SKM-1 treated with dmso at 0.1 percent for 144 hours (cell line): Measurements from ENCODE around the gene ZNF697.
A peak's percentile ranks its signal among the peaks of the same experiment; 100 is the strongest.
"Not testable (repeated sequence)": the region's sequence is repeated elsewhere in the genome, so short reads cannot be mapped to it uniquely, and the experiment has no call there.

ENCODE experiments used
- DNase-seq: peaks from one replicate; lab custom pipeline; 2025; ENCODE audit not compliant: unreplicated experiment; lab: John Stamatoyannopoulos, UW

Gene ZNF697

GRCh38 chr1:119603241-119603640 lies 44.8 kb downstream of the ZNF697 start:
- not testable (repeated sequence) for DNase-seq

- not testable (repeated sequence) for DNase-seq
Measured at GRCh38 chr1:119602789-119603188, 45.3 kb downstream of the ZNF697 start.

- no peak for DNase-seq
Measured at GRCh38 chr1:119602169-119602568, 45.9 kb downstream of the ZNF697 start.

- DNase-seq: no peak
Measured at GRCh38 chr1:119600976-119601375, 47.1 kb downstream of the ZNF697 start.

- DNase-seq: no peak
Measured at GRCh38 chr1:119600561-119600960, 47.5 kb downstream of the ZNF697 start.

GRCh38 chr1:119595606-119596005 lies 52.5 kb downstream of the ZNF697 start:
- no peak for DNase-seq

GRCh38 chr1:119595168-119595567 lies 52.9 kb downstream of the ZNF697 start:
- DNase-seq: no peak

GRCh38 chr1:119594376-119594775 lies 53.7 kb downstream of the ZNF697 start:
- no peak for DNase-seq

- DNase-seq: peak; percentile 64
Measured at GRCh38 chr1:119593805-119594204, 54.3 kb downstream of the ZNF697 start.

GRCh38 chr1:119590393-119590792 lies 57.7 kb downstream of the ZNF697 start:
- DNase-seq: peak; percentile 25

GRCh38 chr1:119588621-119589020 lies 59.4 kb downstream of the ZNF697 start:
- DNase-seq: no peak

GRCh38 chr1:119587341-119587740 lies 60.7 kb downstream of the ZNF697 start:
- no peak for DNase-seq

- DNase-seq: not testable (repeated sequence)
Measured at GRCh38 chr1:119585801-119586200, 62.3 kb downstream of the ZNF697 start.

- peak; percentile 53 for DNase-seq
Measured at GRCh38 chr1:119582801-119583200, 65.3 kb downstream of the ZNF697 start.

GRCh38 chr1:119581076-119581475 lies 67.0 kb downstream of the ZNF697 start:
- DNase-seq: not testable (repeated sequence)

GRCh38 chr1:119573886-119574285 lies 74.2 kb downstream of the ZNF697 start:
- no peak for DNase-seq

GRCh38 chr1:119569930-119570622 lies 78.0 kb downstream of the ZNF697 start:
- DNase-seq: peak; percentile 95
